Measurements from ENCODE around the gene CDK4.

The CDK4 gene

GRCh38 chr12:57771873-57772428 is 19.8 kb upstream of the CDK4 start, which contains the start of gene METTL1:
TSS of gene METTL1 (minus strand) at chr12:57772105. CDS start at chr12:57772083, 22 bp downstream.
- peak; percentile 98 for DNase-seq (ENCODE audit: low read depth)

GRCh38 chr12:57771236-57771872 is 19.2 kb upstream of the CDK4 start:
- DNase-seq (ENCODE audit: low read depth), result peak; percentile 92

GRCh38 chr12:57770734-57771133 is 18.6 kb upstream of the CDK4 start:
- no peak for DNase-seq (ENCODE audit: low read depth)

GRCh38 chr12:57769594-57769993 is 17.5 kb upstream of the CDK4 start:
- no peak for DNase-seq (ENCODE audit: low read depth)

GRCh38 chr12:57767876-57768275 is 15.8 kb upstream of the CDK4 start:
- DNase-seq (ENCODE audit: low read depth), result no peak

GRCh38 chr12:57767305-57767698 is 15.2 kb upstream of the CDK4 start:
- DNase-seq (ENCODE audit: low read depth), result no peak

- peak; percentile 72 for DNase-seq (ENCODE audit: low read depth)
These were observed 14.6 kb upstream of the CDK4 start, which contains the start of gene CYP27B1 for GRCh38 chr12:57766464-57767304. TSS of gene CYP27B1 (minus strand) at chr12:57767078. CDS start at chr12:57767041, 37 bp downstream.

GRCh38 chr12:57765698-57766463 is 13.8 kb upstream of the CDK4 start:
- DNase-seq (ENCODE audit: low read depth), result no peak

- DNase-seq (ENCODE audit: low read depth), result peak; percentile 44
These were observed 13.0 kb upstream of the CDK4 start for GRCh38 chr12:57765003-57765697.

GRCh38 chr12:57764662-57765002 is 12.5 kb upstream of the CDK4 start:
- DNase-seq (ENCODE audit: low read depth), result no peak

GRCh38 chr12:57763881-57764661 is 12.0 kb upstream of the CDK4 start:
- no peak for DNase-seq (ENCODE audit: low read depth)

- no peak for DNase-seq (ENCODE audit: low read depth)
These were observed 10.4 kb upstream of the CDK4 start for GRCh38 chr12:57762463-57762862.

GRCh38 chr12:57761391-57761998 is 9.4 kb upstream of the CDK4 start:
- DNase-seq (ENCODE audit: low read depth), result no peak

- no peak for DNase-seq (ENCODE audit: low read depth)
These were observed 8.4 kb upstream of the CDK4 start for GRCh38 chr12:57760347-57760982.

GRCh38 chr12:57759360-57759980 is 7.4 kb upstream of the CDK4 start:
- DNase-seq (ENCODE audit: low read depth), result peak; percentile 43

- no peak for DNase-seq (ENCODE audit: low read depth)
These were observed 6.6 kb upstream of the CDK4 start for GRCh38 chr12:57758552-57759359.

GRCh38 chr12:57757771-57758170 is 5.7 kb upstream of the CDK4 start:
- DNase-seq (ENCODE audit: low read depth), result no peak
